SK-N-MC (cell line): ENCODE measurements around the gene NPAS1.

Experiments
- EZH2 ChIP-seq: fragments of 200-600 bp; sonication (generic); IDR thresholded peaks from one replicate; pipeline ENCODE4 v1.6.1; 2017; ENCODE audit warnings: antibody characterized with exemption
- POLR2AphosphoS5 ChIP-seq: IDR thresholded peaks from 2 replicates; pipeline ENCODE4 v1.6.1; 2012; ENCODE audit warnings: mild to moderate bottlenecking, low read depth, low read length, borderline replicate concordance

GRCh38 chr19:47037766-47038165 is 18.1 kb downstream of the NPAS1 start:
- TF ChIP-seq EZH2 (no peak), POLR2AphosphoS5 (no peak)
